GM18498 (cell line): ENCODE results near the gene MYCN.
"Not testable (repeated sequence)": the region's sequence is repeated elsewhere in the genome, so short reads cannot be mapped to it uniquely, and the experiment has no call there.

ENCODE experiments used
- ATAC-seq: cut with Tn5 transposase; IDR thresholded peaks from one replicate; pipeline ENCODE4 v1.9.1; 2021; ENCODE audit warnings: mild to moderate bottlenecking, moderate library complexity; ENCODE audit not compliant: unreplicated experiment

Gene MYCN

GRCh38 chr2:15907461-15908324 lies 32.7 kb upstream of the MYCN start:
- ATAC-seq = no peak

GRCh38 chr2:15908371-15908770 lies 32.0 kb upstream of the MYCN start:
- no peak for ATAC-seq

- ATAC-seq = no peak
Observed at GRCh38 chr2:15909157-15909556, 31.2 kb upstream of the MYCN start.

GRCh38 chr2:15909736-15910135 lies 30.6 kb upstream of the MYCN start:
- ATAC-seq = no peak

GRCh38 chr2:15911270-15911669 lies 29.1 kb upstream of the MYCN start:
- ATAC-seq = not testable (repeated sequence)

GRCh38 chr2:15911686-15912085 lies 28.7 kb upstream of the MYCN start:
- ATAC-seq = no peak

- ATAC-seq = no peak
Observed at GRCh38 chr2:15912203-15912602, 28.1 kb upstream of the MYCN start.

- ATAC-seq = no peak
Observed at GRCh38 chr2:15913146-15913545, 27.2 kb upstream of the MYCN start.

GRCh38 chr2:15914596-15915385 lies 25.6 kb upstream of the MYCN start:
- no peak for ATAC-seq

- not testable (repeated sequence) for ATAC-seq
Observed at GRCh38 chr2:15915546-15915945, 24.8 kb upstream of the MYCN start.

GRCh38 chr2:15916336-15916735 lies 24.0 kb upstream of the MYCN start:
- no peak for ATAC-seq

- ATAC-seq = no peak
Observed at GRCh38 chr2:15918761-15919356, 21.5 kb upstream of the MYCN start.

GRCh38 chr2:15919716-15920434 lies 20.5 kb upstream of the MYCN start:
- ATAC-seq = no peak

- ATAC-seq = no peak
Observed at GRCh38 chr2:15920696-15921095, 19.7 kb upstream of the MYCN start.

GRCh38 chr2:15923597-15923996 lies 16.8 kb upstream of the MYCN start:
- no peak for ATAC-seq

GRCh38 chr2:15925819-15926218 lies 14.5 kb upstream of the MYCN start:
- ATAC-seq = no peak

GRCh38 chr2:15926252-15926651 lies 14.1 kb upstream of the MYCN start:
- no peak for ATAC-seq

GRCh38 chr2:15927551-15928218 lies 12.7 kb upstream of the MYCN start:
- no peak for ATAC-seq

GRCh38 chr2:15929008-15929407 lies 11.3 kb upstream of the MYCN start:
- not testable (repeated sequence) for ATAC-seq

- ATAC-seq = no peak
Observed at GRCh38 chr2:15929861-15930260, 10.5 kb upstream of the MYCN start.
